Caco-2 (cell line): ENCODE data around the gene CDKL2. TPM values are rescaled to one million over a fixed set of nuclear protein-coding genes. Genes with fewer than 3 reads are reported as not detected.
A peak's percentile ranks its signal among the peaks of the same experiment; 100 is the strongest.

Experiments
- BruUV-seq: library from RNA; stranded (reverse); fragments of 400-500 nt; replicated peaks from 2 replicates; lab custom pipeline; 2021; lab: Mats Ljungman, UMichigan
- CTCF ChIA-PET: fragments of 300-600 bp; sonication (Branson Sonifier 250); formaldehyde crosslinking; loops from one replicate; lab custom pipeline; 2022; ENCODE audit warnings: antibody characterized with exemption; lab: Charles Lee
- POLR2A ChIA-PET: fragments of 300-600 bp; sonication (Branson Sonifier 250); formaldehyde crosslinking; loops from one replicate; lab custom pipeline; 2022; ENCODE audit warnings: antibody characterized with exemption; lab: Charles Lee
- DNase-seq, 2 experiments: peaks; one replicate each; pipeline versions ENCODE4 v3.0.0 to v3.0.0-alpha.2; 2020 to 2022
- H3K27me3 ChIP-seq: replicated peaks from 2 replicates; pipeline ENCODE4 v1.6.0; 2011; ENCODE audit warnings: low read length; ENCODE audit not compliant: control insufficient read depth, insufficient read depth
- H3K36me3 ChIP-seq: 2 replicates; pipeline ENCODE4 v1.5.1; 2011; ENCODE audit warnings: low read length; ENCODE audit not compliant: control insufficient read depth, insufficient read depth
- H3K4me1 ChIP-seq: fragments of 250-450 bp; sonication (Bioruptor Pico); 2 replicates; pipeline ENCODE4 v1.5.1; 2020; ENCODE audit warnings: mild to moderate bottlenecking
- H3K4me3 ChIP-seq: 2 replicates; pipeline ENCODE4 v1.5.1; 2011; ENCODE audit warnings: low read depth, mild to moderate bottlenecking, control low read depth, low read length
- H3K9me3 ChIP-seq: fragments of 250-450 bp; sonication (Bioruptor Pico); 2 replicates; pipeline ENCODE4 v1.5.1; 2020; ENCODE audit warnings: mild to moderate bottlenecking, moderate library complexity
- H3K27ac Mint-ChIP-seq: one replicate; pipeline ENCODE4 v1.8.0; 2022; ENCODE audit warnings: mixed read lengths; ENCODE audit not compliant: unreplicated experiment
- H3K27me3 Mint-ChIP-seq: one replicate; pipeline ENCODE4 v1.8.0; 2022; ENCODE audit warnings: mixed read lengths; ENCODE audit not compliant: insufficient read depth, unreplicated experiment
- H3K36me3 Mint-ChIP-seq: one replicate; pipeline ENCODE4 v1.8.0; 2022; ENCODE audit warnings: mild to moderate bottlenecking, mixed read lengths; ENCODE audit not compliant: insufficient read depth, unreplicated experiment
- H3K4me1 Mint-ChIP-seq: one replicate; pipeline ENCODE4 v1.8.0; 2022; ENCODE audit warnings: low read depth, mixed read lengths; ENCODE audit not compliant: unreplicated experiment
- H3K4me3 Mint-ChIP-seq: one replicate; pipeline ENCODE4 v1.8.0; 2022; ENCODE audit warnings: mild to moderate bottlenecking, moderate library complexity, mixed read lengths; ENCODE audit not compliant: unreplicated experiment
- H3K9me3 Mint-ChIP-seq: one replicate; pipeline ENCODE4 v1.8.0; 2022; ENCODE audit warnings: mixed read lengths; ENCODE audit not compliant: unreplicated experiment
- intact Hi-C: fragments of 100-400 bp; cut with micrococcal nuclease; formaldehyde crosslinking; loops from one replicate; pipeline ENCODE4 v1.10.0; 2022; ENCODE audit not compliant: unreplicated experiment
- total RNA-seq: library from RNA; stranded (reverse); gene quantifications from 2 replicates; pipeline ENCODE4 v1.2.3, GENCODE V29; 2022
- TF ChIP-seq, protein P1 (sequence below), 2 experiments: fragments of 200-600 bp in 1 of 2; IDR thresholded peaks; 1 replicate in 1 of 2; 2 replicates in 1 of 2; pipeline versions ENCODE4 v1.5.1 to v1.8.0; 2011 to 2022; ENCODE audit warnings: antibody characterized with exemption in 1 of 2, control low read depth in 1 of 2, inconsistent platforms in 1 of 2, low read depth in 1 of 2, low read length in 1 of 2, mild to moderate bottlenecking in 1 of 2, moderate library complexity in 1 of 2; ENCODE audit not compliant: insufficient read depth in 1 of 2, severe bottlenecking in 1 of 2, unreplicated experiment in 1 of 2

CDKL2 gene
- total RNA-seq, 1 experiment from 2014 or later = 1.9 TPM

GRCh38 chr4:75633846-75634245 lies 3.5 kb upstream of the CDKL2 start:
- Histone ChIP-seq H3K36me3 (no peaks in the 10 kb centered on the region), H3K9me3 (no peaks in the 10 kb centered on the region), H3K4me1 (no peaks in the 10 kb centered on the region), H3K4me3 (no peak overlapping the region), H3K27me3 (no peaks in the 10 kb centered on the region)
- CTCF ChIA-PET = no interaction called here
- no peak for DNase-seq
- H3K9me3 Mint-ChIP-seq = no peaks in the 10 kb centered on the region
- H3K4me1 Mint-ChIP-seq = peaks cover 8% of the 10 kb centered on the region
- TF ChIP-seq, protein P1, sequence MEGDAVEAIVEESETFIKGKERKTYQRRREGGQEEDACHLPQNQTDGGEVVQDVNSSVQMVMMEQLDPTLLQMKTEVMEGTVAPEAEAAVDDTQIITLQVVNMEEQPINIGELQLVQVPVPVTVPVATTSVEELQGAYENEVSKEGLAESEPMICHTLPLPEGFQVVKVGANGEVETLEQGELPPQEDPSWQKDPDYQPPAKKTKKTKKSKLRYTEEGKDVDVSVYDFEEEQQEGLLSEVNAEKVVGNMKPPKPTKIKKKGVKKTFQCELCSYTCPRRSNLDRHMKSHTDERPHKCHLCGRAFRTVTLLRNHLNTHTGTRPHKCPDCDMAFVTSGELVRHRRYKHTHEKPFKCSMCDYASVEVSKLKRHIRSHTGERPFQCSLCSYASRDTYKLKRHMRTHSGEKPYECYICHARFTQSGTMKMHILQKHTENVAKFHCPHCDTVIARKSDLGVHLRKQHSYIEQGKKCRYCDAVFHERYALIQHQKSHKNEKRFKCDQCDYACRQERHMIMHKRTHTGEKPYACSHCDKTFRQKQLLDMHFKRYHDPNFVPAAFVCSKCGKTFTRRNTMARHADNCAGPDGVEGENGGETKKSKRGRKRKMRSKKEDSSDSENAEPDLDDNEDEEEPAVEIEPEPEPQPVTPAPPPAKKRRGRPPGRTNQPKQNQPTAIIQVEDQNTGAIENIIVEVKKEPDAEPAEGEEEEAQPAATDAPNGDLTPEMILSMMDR (IDR thresholded peaks at IDR 0.05; ENCODE audit: insufficient read depth in 1 of 2, low read depth in 1 of 2, low read length in 1 of 2, severe bottlenecking in 1 of 2, unreplicated experiment in 1 of 2) = no peak
- POLR2A ChIA-PET = no interaction called here
- BruUV-seq = no TSS peak
- H3K27ac Mint-ChIP-seq = no peak overlapping the region
- intact Hi-C loops = no loop called here
- peaks cover 11% of the 10 kb centered on the region for H3K36me3 Mint-ChIP-seq
- H3K4me3 Mint-ChIP-seq = no peak overlapping the region
- no peaks in the 10 kb centered on the region for H3K27me3 Mint-ChIP-seq

DNA sequence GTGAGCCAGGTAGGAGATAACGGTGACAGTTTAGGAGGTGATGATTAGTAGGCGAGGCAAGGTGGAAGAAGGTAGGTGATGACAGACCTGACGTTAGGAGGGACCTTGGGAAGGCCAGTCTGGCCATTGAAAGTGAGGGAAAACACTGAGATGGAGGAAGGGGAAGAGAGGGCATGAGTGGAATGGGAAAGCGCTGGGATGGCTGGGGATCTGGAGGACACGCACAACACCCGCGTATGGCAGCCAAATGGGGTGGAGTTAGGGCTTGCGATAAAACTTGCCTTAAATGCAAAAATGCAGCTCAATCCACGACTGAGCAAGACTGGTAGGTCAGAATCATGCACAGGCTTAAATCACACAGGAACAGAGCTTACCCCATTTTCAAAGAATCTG lies 605 bp upstream of the CDKL2 start:
- Mint-ChIP-seq H3K36me3 (peaks cover 11% of the 10 kb centered on the region), H3K27me3 (no peaks in the 10 kb centered on the region), H3K9me3 (no peaks in the 10 kb centered on the region), H3K4me3 (peak overlapping the region; percentile 89), H3K4me1 (peaks cover 8% of the 10 kb centered on the region), H3K27ac (peak overlapping the region; percentile 76)
- Histone ChIP-seq H3K4me3 (peak overlapping the region; percentile 47), H3K9me3 (no peaks in the 10 kb centered on the region), H3K36me3 (no peaks in the 10 kb centered on the region), H3K4me1 (no peaks in the 10 kb centered on the region), H3K27me3 (no peaks in the 10 kb centered on the region)
- intact Hi-C loops = no loop called here
- TF ChIP-seq, protein P1 (IDR thresholded peaks at IDR 0.05; ENCODE audit: insufficient read depth in 1 of 2, low read depth in 1 of 2, low read length in 1 of 2, severe bottlenecking in 1 of 2, unreplicated experiment in 1 of 2) = no peak
- no TSS peak for BruUV-seq
- DNase-seq = no peak
- CTCF ChIA-PET = interaction anchor here (0.9 kb wide), 1 partner anchor 93 kb away, joined by 3 read pairs; the partner anchor contains the start of gene USO1
- POLR2A ChIA-PET = interaction anchor here (1.2 to 1.3 kb wide), 2 partner anchors 43 to 93 kb away, joined by 3 to 6 read pairs; partner anchors contain the start of gene USO1

GRCh38 chr4:75629239-75629638 lies 1.1 kb downstream of the CDKL2 start:
- no peak overlapping the region for H3K27ac Mint-ChIP-seq
- H3K27me3 ChIP-seq = no peaks in the 10 kb centered on the region
- H3K27me3 Mint-ChIP-seq = no peaks in the 10 kb centered on the region
- CTCF ChIA-PET = no interaction called here
- peaks cover 8% of the 10 kb centered on the region for H3K4me1 Mint-ChIP-seq
- DNase-seq = no peak
- intact Hi-C loops = no loop called here
- no peaks in the 10 kb centered on the region for H3K36me3 ChIP-seq
- BruUV-seq = TSS peak; percentile 58
- H3K4me3 ChIP-seq = no peak overlapping the region
- H3K9me3 Mint-ChIP-seq = no peaks in the 10 kb centered on the region
- TF ChIP-seq, protein P1 (IDR thresholded peaks at IDR 0.05; ENCODE audit: insufficient read depth in 1 of 2, low read depth in 1 of 2, low read length in 1 of 2, severe bottlenecking in 1 of 2, unreplicated experiment in 1 of 2) = no peak
- peaks cover 11% of the 10 kb centered on the region for H3K36me3 Mint-ChIP-seq
- H3K9me3 ChIP-seq = no peaks in the 10 kb centered on the region
- no peaks in the 10 kb centered on the region for H3K4me1 ChIP-seq
- POLR2A ChIA-PET = no interaction called here
- H3K4me3 Mint-ChIP-seq = peak overlapping the region; percentile 16
